Measurements from ENCODE around the gene NTM.

NTM gene

DNA sequence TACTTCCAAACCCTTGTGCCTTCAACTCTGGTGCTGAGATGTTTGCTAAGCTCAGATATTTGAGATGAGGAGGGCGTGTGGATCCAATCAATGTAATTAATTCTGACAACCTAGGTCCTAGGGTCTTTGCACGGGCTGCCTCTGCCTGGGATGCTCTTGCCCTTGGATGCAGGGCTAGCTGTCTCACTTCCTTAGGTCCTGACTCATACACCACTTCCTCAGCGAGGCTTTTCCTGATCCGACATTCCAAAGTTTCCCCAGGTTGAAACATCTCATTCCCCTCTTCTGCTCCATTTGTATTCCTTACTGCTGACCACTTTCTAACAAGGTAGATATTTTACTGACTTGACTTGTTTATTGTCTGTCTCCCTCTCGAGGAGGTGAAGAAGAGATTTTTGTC, 43.0 kb upstream of the NTM start:
- H2AFZ ChIP-seq (ENCODE audit: low read length): no peak overlapping the region
- no peaks in the 10 kb centered on the region for H3F3A ChIP-seq (ENCODE audit: insufficient read depth, low read length)
- no peak overlapping the region for H3K4me2 ChIP-seq (ENCODE audit: low read length)
- TF ChIP-seq EZH2 (IDR thresholded peaks at IDR 0.05; ENCODE audit: borderline replicate concordance, low read length): no peak
- TF ChIP-seq, protein P1, sequence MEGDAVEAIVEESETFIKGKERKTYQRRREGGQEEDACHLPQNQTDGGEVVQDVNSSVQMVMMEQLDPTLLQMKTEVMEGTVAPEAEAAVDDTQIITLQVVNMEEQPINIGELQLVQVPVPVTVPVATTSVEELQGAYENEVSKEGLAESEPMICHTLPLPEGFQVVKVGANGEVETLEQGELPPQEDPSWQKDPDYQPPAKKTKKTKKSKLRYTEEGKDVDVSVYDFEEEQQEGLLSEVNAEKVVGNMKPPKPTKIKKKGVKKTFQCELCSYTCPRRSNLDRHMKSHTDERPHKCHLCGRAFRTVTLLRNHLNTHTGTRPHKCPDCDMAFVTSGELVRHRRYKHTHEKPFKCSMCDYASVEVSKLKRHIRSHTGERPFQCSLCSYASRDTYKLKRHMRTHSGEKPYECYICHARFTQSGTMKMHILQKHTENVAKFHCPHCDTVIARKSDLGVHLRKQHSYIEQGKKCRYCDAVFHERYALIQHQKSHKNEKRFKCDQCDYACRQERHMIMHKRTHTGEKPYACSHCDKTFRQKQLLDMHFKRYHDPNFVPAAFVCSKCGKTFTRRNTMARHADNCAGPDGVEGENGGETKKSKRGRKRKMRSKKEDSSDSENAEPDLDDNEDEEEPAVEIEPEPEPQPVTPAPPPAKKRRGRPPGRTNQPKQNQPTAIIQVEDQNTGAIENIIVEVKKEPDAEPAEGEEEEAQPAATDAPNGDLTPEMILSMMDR (IDR thresholded peaks at IDR 0.05; ENCODE audit: low read length): no peak
- no peaks in the 10 kb centered on the region for H3K79me2 ChIP-seq (ENCODE audit: insufficient read depth, low read length)
- H3K9ac ChIP-seq (ENCODE audit: low read length): no peak overlapping the region
- H4K20me1 ChIP-seq (ENCODE audit: insufficient read depth, low read length): no peaks in the 10 kb centered on the region
- H3K9me2 ChIP-seq (ENCODE audit: low read depth, low read length): no peaks in the 10 kb centered on the region
- no peak overlapping the region for H3K4me3 ChIP-seq (ENCODE audit: low read depth, low read length, poor library complexity, severe bottlenecking)
- H3K4me1 ChIP-seq (ENCODE audit: insufficient read depth, low read length, severe bottlenecking): no peaks in the 10 kb centered on the region
- no peaks in the 10 kb centered on the region for H3K27me3 ChIP-seq (ENCODE audit: insufficient read depth, low read length)
- no peaks in the 10 kb centered on the region for H3K36me3 ChIP-seq (ENCODE audit: insufficient read depth, low read length)
- H3K9me3 ChIP-seq (ENCODE audit: low read length): no peaks in the 10 kb centered on the region
- H3K27ac ChIP-seq (ENCODE audit: low read depth, low read length, poor library complexity, severe bottlenecking): no peak overlapping the region

DNA sequence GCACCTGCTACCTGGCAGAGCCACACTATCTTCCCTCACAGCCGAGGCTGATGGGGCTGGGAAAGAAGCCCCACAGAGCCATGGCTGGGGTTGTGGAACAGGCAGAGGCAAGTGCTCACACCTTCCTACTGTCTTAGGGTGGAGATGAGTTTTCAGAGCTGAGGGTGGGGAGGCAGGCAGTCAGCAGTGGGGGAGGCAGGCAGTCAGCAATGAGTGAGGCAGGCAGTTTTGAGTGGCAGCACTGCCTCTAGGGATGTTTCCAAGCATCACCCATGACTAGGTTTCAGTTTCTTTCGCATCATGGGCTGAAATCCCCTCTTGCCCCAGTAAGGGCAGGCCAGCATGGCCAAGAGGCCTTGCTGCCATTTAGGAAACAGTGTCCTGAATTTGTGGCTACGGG, 41.6 kb upstream of the NTM start:
- no peak for TF ChIP-seq EZH2 (IDR thresholded peaks at IDR 0.05; ENCODE audit: borderline replicate concordance, low read length)
- TF ChIP-seq, protein P1 (IDR thresholded peaks at IDR 0.05; ENCODE audit: low read length): no peak
- H3K9me2 ChIP-seq (ENCODE audit: low read depth, low read length): no peaks in the 10 kb centered on the region
- H3K36me3 ChIP-seq (ENCODE audit: insufficient read depth, low read length): no peaks in the 10 kb centered on the region

GRCh38 chr11:131331010-131331409, 39.4 kb upstream of the NTM start:
- H3K36me3 ChIP-seq (ENCODE audit: insufficient read depth, low read length): no peaks in the 10 kb centered on the region
- H4K20me1 ChIP-seq (ENCODE audit: insufficient read depth, low read length): no peaks in the 10 kb centered on the region
- no peaks in the 10 kb centered on the region for H3K79me2 ChIP-seq (ENCODE audit: insufficient read depth, low read length)
- no peak overlapping the region for H3K9ac ChIP-seq (ENCODE audit: low read length)
- H3K9me3 ChIP-seq (ENCODE audit: low read length): no peaks in the 10 kb centered on the region
- H3K27me3 ChIP-seq (ENCODE audit: insufficient read depth, low read length): no peaks in the 10 kb centered on the region
- H3K4me1 ChIP-seq (ENCODE audit: insufficient read depth, low read length, severe bottlenecking): no peaks in the 10 kb centered on the region
- H3K4me2 ChIP-seq (ENCODE audit: low read length): no peak overlapping the region
- no peaks in the 10 kb centered on the region for H3F3A ChIP-seq (ENCODE audit: insufficient read depth, low read length)
- no peak for TF ChIP-seq EZH2 (IDR thresholded peaks at IDR 0.05; ENCODE audit: borderline replicate concordance, low read length)
- no peak overlapping the region for H3K4me3 ChIP-seq (ENCODE audit: low read depth, low read length, poor library complexity, severe bottlenecking)
- H2AFZ ChIP-seq (ENCODE audit: low read length): no peak overlapping the region
- no peaks in the 10 kb centered on the region for H3K9me2 ChIP-seq (ENCODE audit: low read depth, low read length)
- H3K27ac ChIP-seq (ENCODE audit: low read depth, low read length, poor library complexity, severe bottlenecking): no peak overlapping the region

More for the DNA sequence above, 41.6 kb upstream of the NTM start:
- Histone ChIP-seq H3K27ac (ENCODE audit: low read depth, low read length, poor library complexity, severe bottlenecking) (no peak overlapping the region), H3K79me2 (ENCODE audit: insufficient read depth, low read length) (no peaks in the 10 kb centered on the region), H3K4me2 (ENCODE audit: low read length) (no peak overlapping the region), H3F3A (ENCODE audit: insufficient read depth, low read length) (no peaks in the 10 kb centered on the region), H3K4me1 (ENCODE audit: insufficient read depth, low read length, severe bottlenecking) (no peaks in the 10 kb centered on the region), H3K27me3 (ENCODE audit: insufficient read depth, low read length) (no peaks in the 10 kb centered on the region), H3K9me3 (ENCODE audit: low read length) (no peaks in the 10 kb centered on the region), H2AFZ (ENCODE audit: low read length) (no peak overlapping the region), H3K9ac (ENCODE audit: low read length) (no peak overlapping the region), H4K20me1 (ENCODE audit: insufficient read depth, low read length) (no peaks in the 10 kb centered on the region), H3K4me3 (ENCODE audit: low read depth, low read length, poor library complexity, severe bottlenecking) (no peak overlapping the region)

DNA sequence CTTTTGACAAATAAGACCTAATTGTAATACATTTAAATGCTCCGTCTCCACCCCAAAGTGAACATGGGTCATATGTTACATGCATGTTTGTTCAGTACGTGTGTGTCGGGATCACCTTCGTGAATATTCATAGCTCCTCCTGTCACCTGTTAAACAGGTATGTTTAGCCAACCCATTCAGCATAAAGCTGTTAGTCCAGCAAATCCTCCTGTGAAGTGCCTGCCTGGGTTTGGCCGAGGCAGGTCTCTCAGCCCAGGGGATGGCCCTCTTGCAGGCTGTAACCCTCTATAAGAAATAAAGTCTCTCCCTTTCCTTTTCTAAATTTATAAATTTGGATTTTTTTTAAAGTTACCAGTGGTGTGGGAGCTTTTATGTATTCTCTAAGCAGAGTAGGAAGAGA, 38.9 kb upstream of the NTM start:
- no peak overlapping the region for H3K4me3 ChIP-seq (ENCODE audit: low read depth, low read length, poor library complexity, severe bottlenecking)
- H4K20me1 ChIP-seq (ENCODE audit: insufficient read depth, low read length): no peaks in the 10 kb centered on the region
- no peaks in the 10 kb centered on the region for H3K9me3 ChIP-seq (ENCODE audit: low read length)
- H3K4me2 ChIP-seq (ENCODE audit: low read length): no peak overlapping the region
- no peak overlapping the region for H3K9ac ChIP-seq (ENCODE audit: low read length)
- no peak overlapping the region for H3K27ac ChIP-seq (ENCODE audit: low read depth, low read length, poor library complexity, severe bottlenecking)
- no peaks in the 10 kb centered on the region for H3K27me3 ChIP-seq (ENCODE audit: insufficient read depth, low read length)
- no peaks in the 10 kb centered on the region for H3K79me2 ChIP-seq (ENCODE audit: insufficient read depth, low read length)
- no peaks in the 10 kb centered on the region for H3K9me2 ChIP-seq (ENCODE audit: low read depth, low read length)
- H2AFZ ChIP-seq (ENCODE audit: low read length): no peak overlapping the region
- TF ChIP-seq, protein P1 (IDR thresholded peaks at IDR 0.05; ENCODE audit: low read length): no peak
- TF ChIP-seq EZH2 (IDR thresholded peaks at IDR 0.05; ENCODE audit: borderline replicate concordance, low read length): no peak
- no peaks in the 10 kb centered on the region for H3F3A ChIP-seq (ENCODE audit: insufficient read depth, low read length)
- no peaks in the 10 kb centered on the region for H3K36me3 ChIP-seq (ENCODE audit: insufficient read depth, low read length)
- no peaks in the 10 kb centered on the region for H3K4me1 ChIP-seq (ENCODE audit: insufficient read depth, low read length, severe bottlenecking)

Data from OCI-LY1 (cell line).